GM21367 (cell line): ENCODE measurements around the gene SIRPB1.
"Not testable (repeated sequence)": the region's sequence is repeated elsewhere in the genome, so short reads cannot be mapped to it uniquely, and the experiment has no call there.

Source experiments
- ATAC-seq: cut with Tn5 transposase; IDR thresholded peaks from one replicate; pipeline ENCODE4 v1.9.1; 2021; ENCODE audit not compliant: unreplicated experiment

SIRPB1 gene

DNA sequence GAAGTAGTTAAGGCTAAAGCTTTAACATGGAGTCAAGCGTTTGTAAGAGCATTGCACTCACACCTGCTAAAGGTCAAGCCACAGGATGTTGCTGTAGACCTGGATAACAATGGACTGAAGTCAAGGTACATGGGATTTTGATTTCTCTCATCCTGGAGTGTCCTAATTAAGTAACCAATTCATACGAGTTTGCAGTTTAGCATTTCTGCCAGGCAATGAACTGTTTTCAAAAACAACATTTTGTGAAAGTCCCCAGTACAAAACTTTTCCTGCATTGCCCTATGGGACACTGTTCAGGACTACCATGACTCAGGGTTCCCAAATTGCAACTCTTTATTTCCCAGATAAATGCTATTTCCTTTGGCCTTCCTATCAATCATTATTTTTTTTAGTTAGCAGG is 17.4 kb upstream of the SIRPB1 start:
- no peak for ATAC-seq

DNA sequence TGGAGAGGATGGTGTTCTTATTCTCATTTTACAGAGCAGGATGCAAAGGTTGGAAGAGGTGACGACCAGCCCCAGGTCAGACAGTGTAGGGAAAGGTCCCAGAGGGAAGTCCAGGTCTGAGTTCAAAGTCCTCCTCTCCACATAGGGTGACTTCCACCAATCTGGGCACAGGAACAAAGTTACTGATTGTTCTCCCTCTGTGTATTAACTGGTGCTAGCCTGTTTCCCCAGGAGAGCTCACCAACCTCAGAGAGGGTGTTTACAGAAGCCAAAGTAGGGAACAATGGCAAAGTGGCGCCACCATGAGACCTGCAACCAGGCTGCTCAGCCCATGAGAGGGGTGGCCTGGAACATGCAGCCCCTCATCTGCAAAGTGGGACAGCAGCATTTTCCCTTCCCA is 16.8 kb upstream of the SIRPB1 start:
- no peak for ATAC-seq

DNA sequence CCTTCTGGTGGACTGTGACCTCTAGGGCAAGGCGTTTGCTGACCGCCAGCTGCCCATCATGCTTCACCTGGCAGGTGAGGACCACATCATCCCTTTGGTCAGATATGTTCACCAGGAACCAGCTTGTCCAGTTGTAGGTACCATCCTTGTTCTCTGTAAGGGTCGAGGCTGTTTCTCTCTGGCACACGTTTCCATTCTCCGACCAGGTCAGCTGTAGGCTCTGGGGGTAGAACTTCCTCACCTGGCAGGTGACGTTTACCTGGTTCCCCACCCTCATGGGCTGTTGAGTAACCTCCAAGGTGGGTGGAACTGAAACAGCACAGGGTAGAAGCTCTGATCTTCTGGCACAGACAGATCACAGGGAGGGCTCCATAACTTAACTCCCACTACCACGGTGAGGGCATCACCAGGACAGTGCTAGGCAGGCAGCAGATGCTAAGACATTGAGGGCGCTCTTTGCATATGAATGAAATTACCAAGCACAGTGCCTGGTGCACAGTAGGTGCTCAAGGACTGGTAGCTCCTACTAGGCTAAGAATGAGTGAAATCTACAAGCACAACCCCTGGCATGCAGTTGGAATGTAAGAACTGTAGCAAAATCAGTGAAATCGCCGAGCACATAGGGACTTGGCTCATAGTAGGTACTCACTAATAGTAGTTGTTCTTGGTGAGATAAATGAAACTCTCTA is 15.6 kb upstream of the SIRPB1 start:
- no peak for ATAC-seq

DNA sequence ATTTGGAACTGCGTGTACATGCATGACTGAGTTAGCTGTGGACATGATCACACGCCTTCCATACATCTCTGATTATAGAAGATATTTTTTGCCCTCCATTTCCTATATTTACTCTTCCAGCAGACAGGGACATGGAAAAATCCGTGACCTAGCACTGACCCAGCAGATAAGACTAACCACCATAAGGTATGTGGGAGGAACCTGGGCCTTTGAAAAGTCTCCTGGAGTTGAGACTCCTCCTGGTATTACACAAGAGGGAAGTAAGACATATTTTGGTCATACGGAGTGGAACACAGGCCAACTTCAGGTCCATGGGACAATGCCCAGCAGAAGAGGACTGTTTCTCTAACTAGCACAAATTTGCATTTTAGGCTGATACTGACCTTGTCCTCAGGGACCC is 13.7 kb upstream of the SIRPB1 start:
- ATAC-seq: no peak

DNA sequence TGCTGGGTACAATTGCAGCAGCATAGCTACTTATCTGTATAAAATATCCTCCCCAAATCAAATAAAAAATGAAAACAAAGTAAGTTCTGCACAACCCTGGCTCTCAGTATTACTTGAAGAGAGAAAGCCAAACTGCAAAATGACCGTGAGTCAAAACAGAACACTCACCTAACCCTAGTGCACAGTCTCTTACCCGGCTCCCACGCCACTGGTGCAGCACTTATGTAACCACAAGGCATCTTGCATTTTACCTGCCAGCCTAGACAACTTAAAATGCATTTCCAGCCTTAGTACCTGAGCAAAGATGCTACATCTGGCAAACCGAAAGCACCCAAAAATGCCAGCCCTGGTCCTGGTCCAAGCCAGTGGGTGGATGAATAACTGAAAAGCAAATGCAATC is 12.4 kb upstream of the SIRPB1 start:
- ATAC-seq: no peak

DNA sequence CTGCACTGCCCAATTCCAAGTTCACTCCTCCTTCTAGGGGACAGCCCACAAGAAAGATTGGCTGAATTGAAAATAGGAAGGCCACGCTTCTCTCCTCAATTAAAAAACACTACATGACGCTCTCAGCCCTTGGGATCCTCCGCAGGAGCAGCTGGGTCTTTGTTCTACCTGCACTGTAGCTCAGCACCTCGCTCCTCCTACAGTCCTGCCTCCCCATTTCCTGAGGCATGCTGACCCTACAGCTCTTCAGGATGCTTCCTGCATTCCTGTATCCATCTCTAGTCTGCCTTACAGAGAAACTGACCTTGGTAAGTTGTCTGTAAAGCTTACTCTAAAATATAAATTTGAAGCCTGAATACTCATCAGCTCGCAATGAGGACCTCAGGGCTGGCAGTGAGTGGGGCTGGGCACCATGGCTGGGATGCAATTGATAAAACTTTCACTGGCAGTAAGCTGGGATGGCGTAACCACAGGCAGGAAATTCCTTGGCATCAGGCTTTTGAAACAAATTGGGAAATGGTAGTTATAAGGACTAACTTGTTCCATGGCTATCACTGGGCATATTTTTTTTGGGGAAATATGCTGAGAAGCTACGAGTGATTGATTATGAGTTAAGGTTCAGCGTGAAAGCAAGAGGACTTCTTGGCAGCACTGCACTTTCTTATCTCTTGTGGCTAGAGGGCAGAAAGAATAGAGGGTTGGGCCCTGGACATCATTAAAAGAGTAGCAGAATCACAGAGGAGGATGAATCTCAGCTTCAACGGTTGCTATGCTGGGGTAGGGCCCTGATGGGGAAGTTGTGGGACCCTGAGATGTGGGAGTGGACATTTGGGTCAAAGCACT is 11.7 kb upstream of the SIRPB1 start:
- no peak for ATAC-seq

DNA sequence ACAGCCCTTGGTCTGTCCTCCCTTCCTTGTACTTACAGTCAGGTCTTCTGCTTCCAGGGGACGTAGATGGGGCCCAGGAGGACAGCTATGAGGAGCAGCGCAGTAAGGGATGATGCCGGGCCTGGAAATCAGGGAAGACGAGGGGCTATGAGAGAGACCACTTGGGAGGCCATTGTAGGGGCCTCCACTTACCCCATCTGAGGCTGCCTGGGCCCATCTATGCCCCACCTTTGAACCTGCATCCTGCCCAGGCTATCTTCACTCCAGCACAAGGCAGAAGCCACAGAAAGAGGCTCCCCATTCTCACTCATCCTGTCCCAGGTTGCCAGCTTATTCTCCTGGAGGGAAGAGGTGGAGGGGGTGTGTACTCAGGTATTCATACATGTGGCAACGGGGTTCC is 10.4 kb upstream of the SIRPB1 start:
- no peak for ATAC-seq

DNA sequence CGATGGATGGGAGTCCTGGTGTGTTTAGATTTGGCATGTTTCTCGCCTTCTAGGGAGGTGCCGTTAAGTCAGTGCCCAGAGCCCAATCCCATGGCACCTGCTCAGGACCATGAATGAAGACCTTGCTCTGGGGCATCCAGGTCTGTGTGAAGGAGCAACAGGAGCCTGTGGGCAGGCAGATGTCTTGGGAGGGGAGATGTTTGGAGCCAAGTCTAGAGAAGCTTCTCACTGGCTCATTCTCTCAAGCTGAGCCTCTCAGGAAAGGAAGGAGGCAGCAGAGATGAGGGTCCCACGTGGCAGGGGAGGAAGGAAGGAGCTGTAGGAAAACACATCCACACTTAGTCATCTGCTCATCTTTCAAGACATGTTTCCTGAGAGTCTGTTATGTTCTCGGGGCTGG is 9.5 kb upstream of the SIRPB1 start:
- ATAC-seq: no peak

DNA sequence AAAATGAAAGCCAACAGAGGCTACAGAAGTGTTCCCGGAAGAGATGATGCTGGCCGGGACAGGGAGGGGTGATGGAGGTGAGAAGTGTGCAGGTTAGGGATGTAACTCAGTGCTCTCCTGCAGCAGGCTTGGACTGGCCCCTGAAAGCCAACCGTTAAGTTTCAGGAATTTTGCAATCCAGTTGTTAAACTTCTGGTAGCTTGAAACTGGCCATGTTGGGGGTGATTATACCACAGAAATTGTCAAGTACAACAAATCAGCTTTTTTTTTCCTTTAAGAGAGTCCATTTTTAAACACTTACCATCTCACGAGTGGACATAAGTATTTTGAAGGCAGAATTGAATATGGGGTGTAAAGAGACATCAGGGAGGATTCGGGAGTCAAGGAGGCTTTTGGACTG is 8.8 kb upstream of the SIRPB1 start:
- ATAC-seq: no peak

DNA sequence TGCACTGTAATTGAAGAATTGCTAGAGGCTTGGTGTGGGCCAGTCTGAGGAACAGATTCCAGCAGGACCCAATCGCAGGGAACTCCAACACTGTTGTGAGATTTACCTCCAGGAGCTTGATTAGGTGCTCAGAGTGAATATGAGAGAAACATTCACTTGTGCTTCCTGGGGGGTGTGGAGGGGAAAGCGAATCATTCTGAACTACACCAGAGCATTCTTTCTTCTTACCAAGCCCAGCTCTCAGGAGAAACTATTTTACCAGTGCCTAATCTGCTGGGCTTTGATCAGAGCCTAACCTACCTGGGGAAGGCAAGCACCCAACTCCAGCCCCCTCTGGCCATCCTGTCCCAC is 7.4 kb upstream of the SIRPB1 start:
- ATAC-seq: no peak

DNA sequence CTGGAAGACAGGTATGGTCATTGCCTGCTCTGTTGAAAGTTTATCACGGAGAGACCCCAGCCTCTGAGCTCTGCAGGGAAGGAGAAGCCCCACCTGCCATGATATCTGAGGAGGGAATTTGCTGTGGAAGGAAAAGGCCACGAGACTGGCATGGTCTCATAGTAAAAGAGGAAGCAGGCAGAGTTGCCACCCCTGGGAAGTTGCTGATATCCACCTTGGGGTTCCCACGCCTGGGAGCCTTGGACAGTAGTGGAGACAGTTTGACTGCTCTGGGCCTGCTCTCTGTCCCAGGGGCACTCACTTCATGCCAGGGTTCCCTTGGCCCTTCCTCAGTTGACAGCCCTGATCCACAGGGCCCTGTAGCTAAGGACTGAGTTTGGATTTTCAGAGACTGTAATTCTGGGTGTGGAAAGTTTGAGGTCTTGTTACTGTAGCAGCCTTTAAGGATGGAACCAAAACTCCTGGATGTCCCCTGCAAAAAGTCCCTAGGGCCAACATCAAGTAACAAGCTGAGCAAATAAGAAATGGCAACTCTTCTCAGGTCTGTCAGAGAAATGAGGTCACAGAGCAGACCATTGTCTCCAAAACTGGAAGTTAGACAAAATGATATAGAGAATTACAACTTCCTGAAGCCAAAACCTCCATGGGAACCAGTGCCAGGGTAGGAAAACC is 6.9 kb upstream of the SIRPB1 start:
- ATAC-seq: no peak

DNA sequence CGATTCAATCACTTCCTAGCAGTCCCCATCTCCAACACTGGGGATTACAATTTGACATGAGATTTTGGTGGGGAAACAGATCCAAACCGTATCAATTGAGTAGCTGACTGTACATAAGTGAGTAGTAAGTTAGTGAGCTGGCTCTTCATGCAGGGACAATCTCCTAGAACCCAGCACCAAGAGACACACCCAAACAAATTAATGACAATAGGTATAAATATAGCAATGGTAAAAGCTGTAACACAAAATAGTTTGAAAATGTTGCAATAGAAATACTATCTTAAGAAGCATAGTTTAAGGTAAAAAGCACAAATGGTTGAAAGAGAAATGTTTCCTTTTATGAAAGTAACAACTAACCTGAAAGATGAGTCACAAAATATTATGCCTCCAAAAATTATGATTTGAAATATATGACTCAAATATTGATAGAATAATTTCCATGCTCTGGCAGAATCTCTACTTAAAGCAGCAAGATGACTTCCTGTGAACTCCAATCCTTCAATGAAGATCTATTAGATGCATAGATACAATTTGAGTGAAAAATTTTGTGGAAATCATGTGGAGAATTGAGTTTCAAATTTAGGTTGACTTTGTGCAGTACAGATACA is 5.4 kb upstream of the SIRPB1 start:
- no peak for ATAC-seq

DNA sequence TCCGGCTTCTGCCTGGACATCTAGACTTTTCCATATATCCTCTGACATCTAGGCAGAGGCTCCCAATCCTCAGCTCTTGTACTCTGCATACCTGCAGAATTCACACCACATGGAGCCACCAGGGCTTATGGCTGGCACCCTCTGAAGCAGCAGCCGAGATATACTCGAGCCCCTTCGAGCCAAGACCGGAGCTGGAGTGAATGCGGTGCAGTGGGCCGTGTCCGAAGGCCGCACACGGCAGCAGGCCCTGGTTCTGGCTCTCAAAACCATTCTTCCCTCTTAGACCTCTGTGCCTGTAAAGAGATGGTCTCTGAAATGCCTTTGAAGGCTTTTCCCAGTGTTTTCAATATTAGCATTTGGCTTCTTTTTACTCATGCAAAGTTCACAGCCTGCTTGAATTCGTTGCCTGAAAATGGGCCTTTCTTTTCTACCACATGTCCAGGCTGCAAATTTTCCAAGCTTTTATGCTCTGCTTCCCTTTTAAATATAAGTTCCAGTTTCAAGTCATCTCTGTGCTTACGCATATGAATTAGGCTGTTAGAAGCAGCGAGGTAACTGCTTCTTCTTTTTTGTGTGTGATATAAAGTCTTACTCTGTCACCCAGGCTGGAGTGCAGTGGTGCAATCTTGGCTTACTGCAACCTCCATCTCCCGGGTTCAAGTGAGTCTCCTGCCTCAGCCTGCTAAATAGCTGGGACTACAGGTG is 3.8 kb upstream of the SIRPB1 start:
- ATAC-seq: no peak

DNA sequence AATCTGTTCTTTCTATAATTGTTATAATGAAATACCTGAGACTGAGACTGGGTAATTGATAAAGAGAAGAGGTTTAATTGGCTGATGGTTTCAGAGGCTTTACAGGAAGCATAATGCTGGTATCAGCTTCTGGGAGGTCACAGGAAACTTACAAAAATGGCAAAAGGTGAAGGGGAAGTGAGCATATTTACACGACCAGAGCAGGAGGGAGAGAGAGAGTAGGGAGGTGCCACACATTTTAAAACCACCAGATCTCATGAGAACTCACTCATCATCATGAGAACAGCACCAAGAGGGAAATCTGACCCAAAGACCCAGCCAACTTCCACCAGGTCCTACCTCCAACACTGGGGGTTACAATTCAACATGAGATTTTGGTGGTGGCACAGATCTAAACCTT is 2.6 kb upstream of the SIRPB1 start:
- ATAC-seq: no peak

DNA sequence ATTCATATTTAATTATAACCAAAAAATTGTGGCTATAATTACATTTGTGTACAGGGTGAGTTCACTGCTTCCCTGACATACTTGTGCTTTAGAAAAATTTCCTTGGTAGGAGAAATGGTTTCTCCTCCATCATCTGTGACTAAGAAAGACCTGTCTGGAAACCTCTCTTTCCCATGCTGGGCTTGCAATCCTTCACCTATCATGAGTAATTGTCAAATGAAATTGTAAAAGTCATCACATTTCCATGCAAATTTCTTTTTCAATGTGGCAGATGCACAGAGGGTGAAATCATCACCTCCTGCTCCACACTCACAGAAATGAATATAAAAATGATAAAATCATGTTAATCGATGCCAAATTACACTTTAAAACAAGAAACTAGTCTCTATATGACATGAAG is 1.5 kb upstream of the SIRPB1 start:
- ATAC-seq: no peak

DNA sequence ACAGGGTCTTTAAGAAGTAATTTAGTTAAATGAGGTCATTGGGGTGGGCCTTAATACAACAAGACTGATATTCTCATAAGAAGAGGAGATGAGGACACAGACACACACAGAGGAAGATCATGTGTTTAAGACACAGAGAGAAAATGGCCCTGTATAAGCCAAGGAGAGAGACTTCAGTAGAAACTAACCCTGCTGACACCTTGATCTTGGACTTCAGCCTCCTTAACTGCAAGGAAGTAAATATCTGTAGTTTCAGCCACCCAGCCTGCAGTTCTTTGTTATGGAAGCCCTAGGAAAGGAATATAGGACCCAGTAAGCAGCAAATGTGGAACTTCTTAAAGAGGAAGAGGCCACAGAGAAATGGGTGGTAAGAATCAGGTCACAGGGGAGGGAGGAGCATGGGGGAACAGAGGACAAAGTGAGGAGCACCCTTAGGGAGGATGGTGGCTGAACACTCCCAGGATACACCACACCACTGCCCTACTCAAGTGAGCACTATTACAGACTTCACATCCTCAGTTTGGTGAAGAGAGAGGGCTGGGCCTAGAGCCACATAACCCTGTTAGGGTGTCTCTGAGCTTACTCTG is 762 bp downstream of the SIRPB1 start:
- no peak for ATAC-seq

DNA sequence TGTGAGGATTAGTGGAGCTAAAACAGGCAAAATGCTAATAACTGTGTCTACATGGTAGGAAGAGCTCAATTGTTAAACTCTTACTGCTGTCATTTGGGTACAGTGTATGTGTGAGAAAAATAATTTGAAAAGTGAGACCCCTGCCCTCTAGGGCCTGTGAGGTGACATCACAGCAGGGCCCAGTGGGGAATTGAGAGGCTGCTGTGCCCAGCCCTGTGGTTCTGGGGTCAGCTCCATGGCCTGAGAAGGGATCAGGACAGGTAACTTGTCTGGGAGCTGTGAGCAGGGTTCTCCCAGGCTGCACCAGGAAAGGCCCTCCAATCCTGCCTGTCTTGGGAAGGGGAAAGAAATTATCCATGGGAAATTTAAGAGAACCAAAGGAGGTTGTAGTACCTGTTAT is 1.3 kb downstream of the SIRPB1 start:
- no peak for ATAC-seq

DNA sequence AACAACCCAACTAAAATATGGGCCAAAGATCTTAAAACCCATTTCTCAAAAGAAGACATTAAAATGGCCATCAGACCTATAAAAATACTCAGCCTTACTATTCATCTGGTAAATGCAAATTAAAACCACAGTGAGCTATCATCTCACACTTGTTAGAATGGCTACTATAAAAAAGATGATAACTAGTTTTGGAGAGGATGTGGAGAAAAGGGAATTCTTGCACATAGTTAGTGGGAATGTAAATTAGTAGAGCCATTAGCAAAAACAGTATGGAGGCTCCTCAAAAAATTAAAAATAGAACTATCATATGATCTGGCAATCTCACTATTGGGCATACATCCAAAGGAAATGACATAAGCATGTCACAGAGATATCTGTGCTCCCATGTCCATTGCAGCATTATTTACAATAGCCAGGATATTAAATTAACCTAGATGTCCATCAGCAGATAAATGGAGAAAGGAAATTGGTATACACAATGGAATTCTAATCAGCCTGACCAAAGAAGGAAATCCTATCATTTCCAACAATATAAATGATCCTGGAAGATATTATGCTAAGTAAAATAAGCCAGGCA is 2.9 kb downstream of the SIRPB1 start:
- ATAC-seq: no peak

DNA sequence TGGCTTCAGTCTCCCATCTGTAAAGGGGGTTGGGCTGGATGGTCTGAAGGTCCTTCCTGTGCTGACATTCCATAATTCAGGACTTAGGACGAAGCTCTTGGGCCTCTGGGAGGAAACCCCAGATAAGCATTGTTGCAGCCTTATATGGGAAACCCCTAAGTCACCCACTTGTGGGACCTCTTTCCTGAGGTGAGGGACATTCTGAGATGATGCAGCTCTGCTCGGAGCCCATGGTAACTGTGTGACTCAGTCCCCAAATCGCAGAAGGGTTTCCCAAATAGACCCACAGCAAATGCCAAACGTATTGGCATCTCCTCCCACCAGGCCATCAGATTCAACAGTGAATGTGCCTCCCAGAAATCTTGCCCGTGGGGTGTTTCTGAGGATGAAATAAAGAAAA is 9.4 kb downstream of the SIRPB1 start:
- ATAC-seq: not testable (repeated sequence)

DNA sequence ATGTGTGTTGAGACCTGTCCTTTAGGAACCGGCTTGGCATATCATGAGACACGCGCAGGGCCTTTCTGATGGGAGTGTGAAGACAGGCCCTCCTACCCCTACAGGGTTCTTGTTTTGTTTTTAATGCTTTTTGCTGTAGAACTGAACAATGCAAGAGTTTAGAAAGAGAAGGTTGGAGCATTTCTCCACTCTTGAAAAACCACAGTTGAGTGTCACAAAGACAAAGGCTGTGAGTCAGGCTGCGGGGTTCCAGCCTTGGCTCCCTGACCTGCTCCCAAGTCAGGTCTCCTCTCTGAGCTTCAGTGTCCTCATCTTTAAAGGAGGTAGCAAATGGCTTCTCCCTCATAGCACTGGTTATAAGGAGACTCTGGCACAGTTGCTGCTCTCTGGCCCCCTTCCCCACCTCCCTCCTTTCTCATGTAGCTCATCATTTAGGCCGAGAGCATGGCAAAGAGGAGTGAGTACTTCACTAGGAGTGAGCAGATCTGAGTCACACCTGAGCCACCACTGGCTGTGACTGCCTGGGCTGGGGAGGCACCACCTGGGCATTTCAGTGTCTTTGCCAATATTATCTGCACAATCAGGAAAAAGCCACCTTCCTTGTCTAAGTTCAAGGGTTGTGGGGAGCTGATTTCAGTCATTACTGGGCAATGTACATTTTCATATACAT is 11.0 kb downstream of the SIRPB1 start:
- not testable (repeated sequence) for ATAC-seq
